ENCODE results near the gene GLIS1. TPM values are rescaled to one million over a fixed set of nuclear protein-coding genes. Genes with fewer than 3 reads are reported as not detected.

The GLIS1 gene
- total and polyA plus RNA-seq, 2 of the 8 experiments (the other 6 are each of a cell fraction or from before 2014, with no cell fraction given), result 0.15 to 0.22 TPM

DNA sequence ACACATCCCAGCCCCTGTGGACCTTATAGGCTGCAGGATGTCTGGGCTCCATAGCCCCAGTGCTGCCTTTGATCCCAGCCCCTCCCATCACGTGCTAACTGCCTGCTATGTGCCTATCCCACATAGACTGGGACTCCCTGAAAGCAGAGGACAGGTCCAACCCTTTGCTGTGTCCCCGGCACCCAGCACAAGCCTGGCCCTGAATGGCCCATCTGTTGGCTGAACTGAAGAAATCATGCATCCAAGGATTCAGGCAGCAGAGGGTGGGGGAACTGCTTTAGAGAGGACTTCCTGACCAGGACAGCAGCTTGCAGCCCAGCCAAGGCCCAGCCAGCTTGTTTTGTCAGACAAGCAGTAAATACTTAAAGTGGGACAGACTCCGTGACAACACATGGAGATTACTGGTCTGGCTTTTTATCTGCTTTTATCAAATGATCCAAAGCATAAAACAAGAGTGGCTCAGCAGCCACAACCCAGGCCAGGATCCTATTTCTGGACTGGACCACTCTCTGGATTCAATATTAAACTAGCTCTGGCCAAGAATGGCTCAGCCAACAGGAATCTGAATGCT, 69.3 kb downstream of the GLIS1 start:
- H3K23ac ChIP-seq (ENCODE audit: insufficient read length), result no peak overlapping the region

More for the DNA sequence above, 69.3 kb downstream of the GLIS1 start:
- Histone ChIP-seq H2AFZ (ENCODE audit: low read length) (no peak overlapping the region), H3K18ac (ENCODE audit: extremely low read depth, low read length) (no peak overlapping the region), H3K79me2 (ENCODE audit: control insufficient read depth in 1 of 2, insufficient read depth in 2 of 2, low read length in 2 of 2) (no peaks in the 10 kb centered on the region), H2BK15ac (ENCODE audit: low read length) (no peak overlapping the region), H2BK12ac (ENCODE audit: low read depth, low read length) (peak overlapping the region; percentile 39; the same call in 1 of the 2 replicates), H4K5ac (ENCODE audit: insufficient read length, low read depth, low read length) (no peak overlapping the region), H4K20me1 (replicated peaks in 1 of 2; ENCODE audit: control insufficient read depth in 1 of 2, insufficient read depth in 2 of 2, low read length in 2 of 2) (no peaks in the 10 kb centered on the region), H3K27me3 (replicated peaks in 1 of 4; ENCODE audit: control insufficient read depth in 3 of 4, extremely low read depth in 1 of 4, insufficient read depth in 3 of 4, low read length in 3 of 4) (peaks cover 0 to 2% (median 0%) of the 10 kb centered on the region in 4 experiments; a peak in 3 of 7 replicates), H4K8ac (ENCODE audit: extremely low read depth, insufficient read depth, low read length) (0 out of 2 replicates have a peak overlapping the region, but pooled peaks have one; percentile 6), H4K91ac (replicated peaks; ENCODE audit: insufficient read length, low read length) (no peak overlapping the region), H3K14ac (ENCODE audit: insufficient read length) (no peak overlapping the region), H3K9ac (replicated peaks in 1 of 4; ENCODE audit: extremely low read depth in 1 of 4, low read depth in 3 of 4, low read length in 3 of 4) (no peak overlapping the region), H3K4me1 (replicated peaks in 1 of 4; ENCODE audit: control insufficient read depth in 3 of 4, insufficient read depth in 4 of 4, low read length in 3 of 4) (peaks cover 0 to 5% (median 2%) of the 10 kb centered on the region in 4 experiments; a peak in 3 of 7 replicates), H3K27ac (ENCODE audit: low read depth, low read length) (no peak overlapping the region), H2BK120ac (replicated peaks; ENCODE audit: low read depth, low read length) (no peak overlapping the region), H3K9me3 (ENCODE audit: insufficient read depth in 2 of 2, low read depth in 1 of 2, low read length in 1 of 2) (no peaks in the 10 kb centered on the region), H3K56ac (replicated peaks; ENCODE audit: insufficient read length, low read depth, low read length) (no peak overlapping the region), H2BK20ac (ENCODE audit: low read length) (no peak overlapping the region), H3K4ac (replicated peaks; ENCODE audit: insufficient read length, low read depth, low read length) (no peak overlapping the region), H3K79me1 (ENCODE audit: low read depth, low read length) (no peaks in the 10 kb centered on the region), H2AK5ac (ENCODE audit: low read depth, low read length) (no peak overlapping the region), H2BK5ac (ENCODE audit: low read depth, low read length) (no peak overlapping the region), H3K23me2 (ENCODE audit: low read depth, low read length) (no peaks in the 10 kb centered on the region), H3K4me2 (ENCODE audit: insufficient read depth in 1 of 2, low read depth in 2 of 2, low read length in 2 of 2) (no peak overlapping the region), H3K36me3 (ENCODE audit: control insufficient read depth in 2 of 4, insufficient read depth in 4 of 4, low read length in 3 of 4) (no peaks in the 10 kb centered on the region), H3K4me3 (ENCODE audit: extremely low read depth in 1 of 4, insufficient read depth in 2 of 4, low read depth in 3 of 4, low read length in 4 of 4) (no peak overlapping the region)
- no peak for TF ChIP-seq TAF7 (optimal IDR thresholded peaks at IDR 0.05; ENCODE audit: borderline replicate concordance, low read depth, low read length)
- TF ChIP-seq SIRT6 (IDR thresholded peaks at IDR 0.05; ENCODE audit: low read length), result no peak
- no peak for TF ChIP-seq MAX (IDR thresholded peaks at IDR 0.05)
- WGBS, 2 experiments (ENCODE audit: extremely low coverage in 1 of 2, insufficient coverage in 1 of 2, insufficient read length in 1 of 2, insufficient replicate concordance in 2 of 2, low coverage in 1 of 2, low lambda C conversion rate in 2 of 2, missing lambda C conversion rate in 1 of 2), result 89% methylated on average over 3 of the region's 3 CpGs; no CpG with 5 or more reads in 1 of the 2 experiments
- no peak for FAIRE-seq
- no peak for DNase-seq (ENCODE audit: low read depth in 1 of 2, low spot score in 2 of 2)
- POLR2A ChIA-PET (ENCODE audit: partially characterized antibody), result no interaction called here
- CTCF ChIA-PET (ENCODE audit: partially characterized antibody), result interaction anchor here (1.4 to 2.7 kb wide), 2 partner anchors 13 to 77 kb away, joined by 3 to 22 read pairs; no protein-coding TSS in a partner anchor

Measured in H1 (cell line).